HepG2 (cell line): Measurements from ENCODE around the gene VPS52. TPM values are rescaled to one million over a fixed set of nuclear protein-coding genes. Genes with fewer than 3 reads are reported as not detected.

ENCODE experiments used
- ATAC-seq: fragments of 200-7000 bp; cut with Tn5 transposase; 3 replicates; pipeline ENCODE4 v1.9.1; 2020; ENCODE audit warnings: mild to moderate bottlenecking, moderate library complexity
- BruUV-seq: library from RNA; stranded (reverse); fragments of 400-500 nt; replicated peaks from 2 replicates; lab custom pipeline; 2021; lab: Mats Ljungman, UMichigan
- CTCF ChIA-PET: fragments of 300-600 bp; formaldehyde crosslinking; extraction: SDS; loops from one replicate; lab custom pipeline; 2021; ENCODE audit warnings: low total read pairs, inconsistent platforms, low intra/inter-chr PET ratio; lab: Yijun Ruan, JAX
- POLR2A ChIA-PET: fragments of 350-600 bp; sonication (Branson Sonifier 250); formaldehyde crosslinking; loops from one replicate; lab custom pipeline; 2020; ENCODE audit warnings: antibody characterized with exemption, inconsistent platforms; lab: Yijun Ruan, JAX
- DNase-seq: peaks from one replicate; pipeline ENCODE4 v3.0.0-alpha.2; 2015; ENCODE audit warnings: low spot score
- FAIRE-seq: peaks from 3 replicates; lab custom pipeline; 2011; peaks lifted over from hg19 to GRCh38; lab: Jason Lieb, UNC
- H2AFZ ChIP-seq: one replicate; pipeline ENCODE4 v1.6.1; 2011; ENCODE audit warnings: low read length, inconsistent platforms
- H3K27ac ChIP-seq: fragments of 300-600 bp; 3 replicates; pipeline ENCODE4 v1.8.0; 2011; ENCODE audit warnings: mixed run types, mild to moderate bottlenecking, mixed read lengths, low read length, inconsistent platforms; ENCODE audit not compliant: insufficient read depth; ENCODE audit errors: extremely low read length
- H3K27me3 ChIP-seq, 2 experiments: fragments of 200-600 bp in 1 of 2; 2 replicates in 1 of 2; 3 replicates in 1 of 2; pipeline versions ENCODE4 v1.6.0 to v1.8.0; 2011; ENCODE audit warnings: low read length in 2 of 2, mild to moderate bottlenecking in 2 of 2, moderate library complexity in 2 of 2, inconsistent platforms in 1 of 2; ENCODE audit not compliant: insufficient read depth in 2 of 2, control insufficient read depth in 1 of 2
- H3K36me3 ChIP-seq, 2 experiments: fragments of 200-600 bp in 1 of 2; replicated peaks in 1 of 2; 2 replicates in 1 of 2; 3 replicates in 1 of 2; pipeline versions ENCODE4 v1.5.1 to v1.8.0; 2011; ENCODE audit warnings: low read length in 2 of 2, inconsistent platforms in 1 of 2; ENCODE audit not compliant: insufficient read depth in 2 of 2, control insufficient read depth in 1 of 2
- H3K4me1 ChIP-seq: 2 replicates; pipeline ENCODE4 v1.5.1; 2012; ENCODE audit warnings: low read length, inconsistent platforms; ENCODE audit not compliant: insufficient read depth
- H3K4me2 ChIP-seq: 2 replicates; pipeline ENCODE4 v1.6.0; 2011; ENCODE audit warnings: low read depth, low read length, inconsistent platforms
- H3K4me3 ChIP-seq, 3 experiments: fragments of 200-600 bp in 1 of 3; sonication (generic), shearing (Covaris generic) in 1 of 3; replicated peaks in 1 of 3; 2 replicates each; pipeline ENCODE4 v1.5.1; 2011 to 2016; ENCODE audit warnings: low read length in 3 of 3, inconsistent platforms in 2 of 3, low read depth in 2 of 3, mild to moderate bottlenecking in 2 of 3, control low read depth in 1 of 3, mixed read lengths in 1 of 3; ENCODE audit not compliant: insufficient read depth in 1 of 3
- H3K79me2 ChIP-seq: one replicate; pipeline ENCODE4 v1.6.1; 2011; ENCODE audit warnings: low read length, inconsistent platforms; ENCODE audit not compliant: insufficient read depth
- H3K9ac ChIP-seq: 2 replicates; pipeline ENCODE4 v1.6.0; 2011; ENCODE audit warnings: mild to moderate bottlenecking, low read depth, low read length, inconsistent platforms; ENCODE audit not compliant: insufficient read depth
- H3K9me3 ChIP-seq: 2 replicates; pipeline ENCODE4 v1.5.1; 2012; ENCODE audit warnings: mild to moderate bottlenecking, low read length
- H4K20me1 ChIP-seq: 2 replicates; pipeline ENCODE4 v1.6.0; 2011; ENCODE audit warnings: inconsistent platforms, mild to moderate bottlenecking, low read length, moderate library complexity; ENCODE audit not compliant: insufficient read depth
- AHR ChIP-seq: IDR thresholded peaks from 2 replicates; pipeline ENCODE4 v1.6.1; 2018; ENCODE audit warnings: missing genetic modification reagents, missing compliant biosample characterization
- CBX2 ChIP-seq, 2 experiments: fragments of 200-600 bp in 1 of 2; sonication (generic); formaldehyde crosslinking in 1 of 2; IDR thresholded peaks; 2 replicates each; pipeline versions ENCODE4 v1.7.0 to v1.8.1; 2018 to 2022; ENCODE audit warnings: low read depth in 2 of 2, low read length in 1 of 2, mild to moderate bottlenecking in 1 of 2, missing genetic modification reagents in 1 of 2
- GABPB1 ChIP-seq: IDR thresholded peaks from 2 replicates; pipeline ENCODE4 v1.6.1; 2016; ENCODE audit warnings: mild to moderate bottlenecking, missing genetic modification reagents, moderate library complexity, missing compliant biosample characterization
- SMAD1 ChIP-seq: sonication (generic); formaldehyde crosslinking; IDR thresholded peaks from 2 replicates; pipeline ENCODE4 v1.4.0; 2020; ENCODE audit warnings: missing genetic modification reagents, low read depth, mild to moderate bottlenecking, borderline replicate concordance
- YY1 ChIP-seq: IDR thresholded peaks from 2 replicates; pipeline ENCODE4 v1.6.1; 2011; ENCODE audit warnings: low read length, low read depth, moderate library complexity, mild to moderate bottlenecking; ENCODE audit not compliant: insufficient read depth, insufficient replicate concordance
- ZNF331 ChIP-seq: sonication (generic); formaldehyde crosslinking; IDR thresholded peaks from 2 replicates; pipeline ENCODE4 v1.4.0; 2020; ENCODE audit warnings: missing genetic modification reagents
- ZNF780A ChIP-seq: sonication (generic); formaldehyde crosslinking; IDR thresholded peaks from 2 replicates; pipeline ENCODE4 v1.8.0; 2022; ENCODE audit warnings: mild to moderate bottlenecking, missing genetic modification reagents, moderate library complexity
- WGBS: methylation state at CpG from one replicate; pipeline ENCODE4 v1.1.6; 2017; ENCODE audit warnings: low lambda C conversion rate; 5-methylcytosine and 5-hydroxymethylcytosine counted together
- in situ Hi-C: cut with HindIII; loops from 2 replicates; pipeline ENCODE4 v1.10.0; 2017; ENCODE audit warnings: low pct_unique_long_range_greater_than_20kb; ENCODE audit not compliant: extremely low pct_ligation_motif_present
- intact Hi-C: fragments of 100-400 bp; cut with micrococcal nuclease; formaldehyde crosslinking; loops from one replicate; pipeline ENCODE4 v1.10.0; 2022; ENCODE audit not compliant: unreplicated experiment
- polyA plus RNA-seq, 8 experiments: library from polyadenylated mRNA; depleted of rRNA in 3 of 8; stranded (reverse) in 7 of 8; unstranded in 1 of 8; fragments of >200 nt; fragmentation: Illumina TruSeq in 4 of 8; extraction: Trizol in 4 of 8; gene quantifications; 2 replicates each; pipeline versions ENCODE4 v1.2.1 to v1.2.3, GENCODE V29; 2011 to 2016; ENCODE audit warnings: low read depth in 4 of 8, missing spikeins in 1 of 8, mixed read lengths in 1 of 8; ENCODE audit not compliant: insufficient read depth in 1 of 8
- total RNA-seq, 5 experiments: library from RNA; depleted of rRNA; stranded (reverse); fragments of >200 nt; fragmentation: Illumina TruSeq; extraction: Trizol; gene quantifications; 2 replicates each; pipeline ENCODE4 v1.2.3, GENCODE V29; 2016; ENCODE audit warnings: low read depth in 1 of 5
- TF ChIP-seq, protein P1 (sequence below): sonication (generic); formaldehyde crosslinking; IDR thresholded peaks from 2 replicates; pipeline ENCODE4 v1.4.0; 2020; ENCODE audit warnings: missing genetic modification reagents
- TF ChIP-seq, protein P2 (sequence below): sonication (generic); formaldehyde crosslinking; conservative IDR thresholded peaks from 2 replicates; pipeline ENCODE4 v1.8.1; 2023; ENCODE audit warnings: missing genetic modification reagents

The VPS52 gene
- total and polyA plus RNA-seq, 2 of the 13 experiments (the other 11 are each of a cell fraction or from before 2014, with no cell fraction given), result 48.9 to 85.5 TPM

DNA sequence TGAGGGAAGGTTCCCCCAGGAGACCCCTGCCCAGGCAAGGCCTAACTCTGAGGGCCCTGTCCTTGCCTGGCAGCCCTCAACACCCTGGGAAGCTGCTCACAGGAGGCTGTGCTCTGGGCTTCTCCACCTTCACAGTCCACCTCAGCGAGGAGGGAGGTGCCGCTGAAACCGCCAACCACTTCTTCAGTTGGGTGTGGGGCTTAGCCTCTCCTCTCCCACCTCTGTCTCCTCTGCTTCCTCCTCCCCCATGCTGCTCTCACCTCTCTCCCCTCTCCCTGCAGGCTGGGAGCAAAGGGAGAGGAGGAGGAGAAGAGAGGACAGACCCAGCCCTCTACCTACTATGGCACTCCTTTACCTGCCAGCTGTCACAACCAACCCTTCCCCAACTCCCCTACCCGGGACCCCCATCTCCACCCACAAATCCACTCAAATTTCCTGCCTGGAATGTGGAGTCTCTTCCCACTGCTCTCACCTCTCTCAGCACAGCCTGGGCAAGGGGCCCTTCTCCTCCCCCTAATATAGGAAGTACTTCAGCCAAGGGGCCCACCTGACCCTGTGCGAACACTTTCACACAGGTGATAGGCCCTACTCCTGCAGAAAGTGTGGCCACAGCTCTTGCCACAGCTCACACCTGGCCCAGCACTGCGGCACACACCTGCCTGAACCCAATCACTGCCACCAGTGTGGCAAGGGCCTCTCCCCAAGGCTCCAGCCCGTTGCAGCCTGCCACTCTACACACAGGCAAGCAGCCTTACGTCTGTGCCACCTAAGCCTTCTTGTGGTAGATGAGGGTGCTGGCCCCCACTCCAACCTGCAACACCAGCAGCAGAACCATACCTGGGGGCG is 56.2 kb downstream of the VPS52 start:
- FAIRE-seq, result no peak

DNA sequence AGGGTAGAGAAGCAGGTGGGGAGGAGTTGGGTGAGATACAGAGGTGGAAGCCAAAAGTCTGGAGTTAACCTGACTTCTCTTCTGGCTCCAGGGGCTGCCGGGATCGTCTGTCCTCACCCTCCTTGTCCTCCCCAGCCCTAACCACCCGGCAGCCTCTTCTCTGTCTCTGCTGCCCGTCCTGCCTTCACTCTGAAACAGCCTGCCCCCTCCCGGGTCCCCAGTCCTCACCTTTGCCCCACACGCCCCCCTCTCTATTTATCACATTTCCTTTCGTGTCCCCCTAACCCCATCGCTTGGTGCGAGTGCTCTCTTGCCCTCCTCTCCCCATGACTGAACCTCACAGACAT is 57.7 kb downstream of the VPS52 start:
- H3K9me3 ChIP-seq, result no peaks in the 10 kb centered on the region
- peak overlapping the region; percentile 82 for H3K4me2 ChIP-seq
- FAIRE-seq (no peak), DNase-seq (no peak), ATAC-seq (peak; percentile 9)
- peak overlapping the region; percentile 36 to 66 (median 50); a peak in 4 of 6 replicates for H3K4me3 ChIP-seq
- H2AFZ ChIP-seq, result no peak overlapping the region
- peaks cover 9 to 51% of the 10 kb centered on the region in 2 experiments; a peak in 4 of 5 replicates for H3K27me3 ChIP-seq
- BruUV-seq, result no TSS peak
- POLR2A ChIA-PET, result no interaction called here
- H3K36me3 ChIP-seq, result peaks cover 2 to 9% of the 10 kb centered on the region in 2 experiments; a peak in 4 of 5 replicates
- CTCF ChIA-PET, result interaction anchor here (1.2 kb wide), 1 partner anchor 16 kb away, joined by 3 read pairs; no protein-coding TSS in a partner anchor
- intact Hi-C loops, result no loop called here
- no peak overlapping the region for H3K27ac ChIP-seq
- peaks cover 28% of the 10 kb centered on the region for H3K4me1 ChIP-seq
- no peaks in the 10 kb centered on the region for H4K20me1 ChIP-seq
- WGBS, result 18% methylated on average over 9 of the region's 9 CpGs
- no peaks in the 10 kb centered on the region for H3K79me2 ChIP-seq
- in situ Hi-C loops, result no loop called here
- peak overlapping the region; percentile 50; the same call in 1 of the 2 replicates for H3K9ac ChIP-seq
- TF ChIP-seq, protein P1, sequence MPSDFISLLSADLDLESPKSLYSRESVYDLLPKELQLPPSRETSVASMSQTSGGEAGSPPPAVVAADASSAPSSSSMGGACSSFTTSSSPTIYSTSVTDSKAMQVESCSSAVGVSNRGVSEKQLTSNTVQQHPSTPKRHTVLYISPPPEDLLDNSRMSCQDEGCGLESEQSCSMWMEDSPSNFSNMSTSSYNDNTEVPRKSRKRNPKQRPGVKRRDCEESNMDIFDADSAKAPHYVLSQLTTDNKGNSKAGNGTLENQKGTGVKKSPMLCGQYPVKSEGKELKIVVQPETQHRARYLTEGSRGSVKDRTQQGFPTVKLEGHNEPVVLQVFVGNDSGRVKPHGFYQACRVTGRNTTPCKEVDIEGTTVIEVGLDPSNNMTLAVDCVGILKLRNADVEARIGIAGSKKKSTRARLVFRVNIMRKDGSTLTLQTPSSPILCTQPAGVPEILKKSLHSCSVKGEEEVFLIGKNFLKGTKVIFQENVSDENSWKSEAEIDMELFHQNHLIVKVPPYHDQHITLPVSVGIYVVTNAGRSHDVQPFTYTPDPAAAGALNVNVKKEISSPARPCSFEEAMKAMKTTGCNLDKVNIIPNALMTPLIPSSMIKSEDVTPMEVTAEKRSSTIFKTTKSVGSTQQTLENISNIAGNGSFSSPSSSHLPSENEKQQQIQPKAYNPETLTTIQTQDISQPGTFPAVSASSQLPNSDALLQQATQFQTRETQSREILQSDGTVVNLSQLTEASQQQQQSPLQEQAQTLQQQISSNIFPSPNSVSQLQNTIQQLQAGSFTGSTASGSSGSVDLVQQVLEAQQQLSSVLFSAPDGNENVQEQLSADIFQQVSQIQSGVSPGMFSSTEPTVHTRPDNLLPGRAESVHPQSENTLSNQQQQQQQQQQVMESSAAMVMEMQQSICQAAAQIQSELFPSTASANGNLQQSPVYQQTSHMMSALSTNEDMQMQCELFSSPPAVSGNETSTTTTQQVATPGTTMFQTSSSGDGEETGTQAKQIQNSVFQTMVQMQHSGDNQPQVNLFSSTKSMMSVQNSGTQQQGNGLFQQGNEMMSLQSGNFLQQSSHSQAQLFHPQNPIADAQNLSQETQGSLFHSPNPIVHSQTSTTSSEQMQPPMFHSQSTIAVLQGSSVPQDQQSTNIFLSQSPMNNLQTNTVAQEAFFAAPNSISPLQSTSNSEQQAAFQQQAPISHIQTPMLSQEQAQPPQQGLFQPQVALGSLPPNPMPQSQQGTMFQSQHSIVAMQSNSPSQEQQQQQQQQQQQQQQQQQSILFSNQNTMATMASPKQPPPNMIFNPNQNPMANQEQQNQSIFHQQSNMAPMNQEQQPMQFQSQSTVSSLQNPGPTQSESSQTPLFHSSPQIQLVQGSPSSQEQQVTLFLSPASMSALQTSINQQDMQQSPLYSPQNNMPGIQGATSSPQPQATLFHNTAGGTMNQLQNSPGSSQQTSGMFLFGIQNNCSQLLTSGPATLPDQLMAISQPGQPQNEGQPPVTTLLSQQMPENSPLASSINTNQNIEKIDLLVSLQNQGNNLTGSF (CRISPR knock-in tag), result no peak
- TF ChIP-seq CBX2 (IDR thresholded peaks at IDR 0.05; ENCODE audit: low read depth, low read length), result no peak
- TF ChIP-seq CBX2 (CRISPR knock-in tag; IDR thresholded peaks at IDR 0.05; ENCODE audit: low read depth), result 0 out of 2 replicates have a peak, but pooled peaks have one; percentile 43
- TF ChIP-seq SMAD1 (CRISPR knock-in tag), result no peak
- peak; percentile 2; the same call in 1 of the 2 replicates for TF ChIP-seq GABPB1
- TF ChIP-seq ZNF780A (CRISPR knock-in tag), result 0 out of 2 replicates have a peak, but pooled peaks have one; percentile 6
- TF ChIP-seq ZNF331 (CRISPR knock-in tag), result no peak

More for the DNA sequence above, 56.2 kb downstream of the VPS52 start:
- Histone ChIP-seq H3K9me3 (no peaks in the 10 kb centered on the region), H3K36me3 (no peaks in the 10 kb centered on the region), H3K9ac (no peak overlapping the region), H2AFZ (no peak overlapping the region), H3K4me2 (no peak overlapping the region), H3K27me3 (peaks cover 9 to 52% of the 10 kb centered on the region in 2 experiments; a peak in 4 of 5 replicates), H3K4me3 (no peak overlapping the region), H3K79me2 (no peaks in the 10 kb centered on the region), H4K20me1 (no peaks in the 10 kb centered on the region), H3K4me1 (peaks cover 20% of the 10 kb centered on the region), H3K27ac (no peak overlapping the region)
- TF ChIP-seq, protein P2, sequence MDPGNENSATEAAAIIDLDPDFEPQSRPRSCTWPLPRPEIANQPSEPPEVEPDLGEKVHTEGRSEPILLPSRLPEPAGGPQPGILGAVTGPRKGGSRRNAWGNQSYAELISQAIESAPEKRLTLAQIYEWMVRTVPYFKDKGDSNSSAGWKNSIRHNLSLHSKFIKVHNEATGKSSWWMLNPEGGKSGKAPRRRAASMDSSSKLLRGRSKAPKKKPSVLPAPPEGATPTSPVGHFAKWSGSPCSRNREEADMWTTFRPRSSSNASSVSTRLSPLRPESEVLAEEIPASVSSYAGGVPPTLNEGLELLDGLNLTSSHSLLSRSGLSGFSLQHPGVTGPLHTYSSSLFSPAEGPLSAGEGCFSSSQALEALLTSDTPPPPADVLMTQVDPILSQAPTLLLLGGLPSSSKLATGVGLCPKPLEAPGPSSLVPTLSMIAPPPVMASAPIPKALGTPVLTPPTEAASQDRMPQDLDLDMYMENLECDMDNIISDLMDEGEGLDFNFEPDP (CRISPR knock-in tag), result 0 out of 2 replicates have a peak, but pooled peaks have one; percentile 19
- TF ChIP-seq YY1 (no peak), AHR (CRISPR knock-in tag) (no peak)
- DNase-seq, result no peak
- ChIA-PET POLR2A (no interaction called here), CTCF (no interaction called here)
- 42% methylated on average over 8 of the region's 9 CpGs for WGBS
- BruUV-seq, result no TSS peak
- in situ Hi-C loops (no loop called here), intact Hi-C loops (no loop called here)
- ATAC-seq, result peak; percentile 29
